Measurements from ENCODE around the gene CBL.
"Not testable (repeated sequence)": the region's sequence is repeated elsewhere in the genome, so short reads cannot be mapped to it uniquely, and the experiment has no call there.

The CBL gene

GRCh38 chr11:119161871-119162270, 44.3 kb upstream of the CBL start:
- Histone ChIP-seq H3K4me3 (ENCODE audit: severe bottlenecking) (no peak overlapping the region), H3K4me1 (ENCODE audit: insufficient read depth, poor library complexity, severe bottlenecking) (peaks cover 5% of the 10 kb centered on the region), H3K27ac (ENCODE audit: poor library complexity, severe bottlenecking) (no peak overlapping the region), H3K27me3 (ENCODE audit: insufficient read depth, poor library complexity, severe bottlenecking) (no peaks in the 10 kb centered on the region), H3K36me3 (ENCODE audit: low read depth) (no peaks in the 10 kb centered on the region), H3K9me3 (ENCODE audit: severe bottlenecking) (no peaks in the 10 kb centered on the region)
- DNase-seq (ENCODE audit: low spot score) (no peak), ATAC-seq (ENCODE audit: low read depth) (no peak)
- TF ChIP-seq, protein P1, sequence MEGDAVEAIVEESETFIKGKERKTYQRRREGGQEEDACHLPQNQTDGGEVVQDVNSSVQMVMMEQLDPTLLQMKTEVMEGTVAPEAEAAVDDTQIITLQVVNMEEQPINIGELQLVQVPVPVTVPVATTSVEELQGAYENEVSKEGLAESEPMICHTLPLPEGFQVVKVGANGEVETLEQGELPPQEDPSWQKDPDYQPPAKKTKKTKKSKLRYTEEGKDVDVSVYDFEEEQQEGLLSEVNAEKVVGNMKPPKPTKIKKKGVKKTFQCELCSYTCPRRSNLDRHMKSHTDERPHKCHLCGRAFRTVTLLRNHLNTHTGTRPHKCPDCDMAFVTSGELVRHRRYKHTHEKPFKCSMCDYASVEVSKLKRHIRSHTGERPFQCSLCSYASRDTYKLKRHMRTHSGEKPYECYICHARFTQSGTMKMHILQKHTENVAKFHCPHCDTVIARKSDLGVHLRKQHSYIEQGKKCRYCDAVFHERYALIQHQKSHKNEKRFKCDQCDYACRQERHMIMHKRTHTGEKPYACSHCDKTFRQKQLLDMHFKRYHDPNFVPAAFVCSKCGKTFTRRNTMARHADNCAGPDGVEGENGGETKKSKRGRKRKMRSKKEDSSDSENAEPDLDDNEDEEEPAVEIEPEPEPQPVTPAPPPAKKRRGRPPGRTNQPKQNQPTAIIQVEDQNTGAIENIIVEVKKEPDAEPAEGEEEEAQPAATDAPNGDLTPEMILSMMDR (IDR thresholded peaks at IDR 0.05; ENCODE audit: poor library complexity, severe bottlenecking), result no peak

- H3K4me1 ChIP-seq (ENCODE audit: insufficient read depth, poor library complexity, severe bottlenecking), result peaks cover 5% of the 10 kb centered on the region
- H3K27ac ChIP-seq (ENCODE audit: poor library complexity, severe bottlenecking), result peak overlapping the region; percentile 69
- H3K9me3 ChIP-seq (ENCODE audit: severe bottlenecking), result no peaks in the 10 kb centered on the region
- DNase-seq (ENCODE audit: low spot score) (no peak), ATAC-seq (ENCODE audit: low read depth) (peak; percentile 65)
- H3K4me3 ChIP-seq (ENCODE audit: severe bottlenecking), result no peak overlapping the region
- no peaks in the 10 kb centered on the region for H3K27me3 ChIP-seq (ENCODE audit: insufficient read depth, poor library complexity, severe bottlenecking)
- TF ChIP-seq, protein P1 (IDR thresholded peaks at IDR 0.05; ENCODE audit: poor library complexity, severe bottlenecking), result no peak
- no peaks in the 10 kb centered on the region for H3K36me3 ChIP-seq (ENCODE audit: low read depth)
Measured at GRCh38 chr11:119166368-119167076, 39.6 kb upstream of the CBL start.

DNA sequence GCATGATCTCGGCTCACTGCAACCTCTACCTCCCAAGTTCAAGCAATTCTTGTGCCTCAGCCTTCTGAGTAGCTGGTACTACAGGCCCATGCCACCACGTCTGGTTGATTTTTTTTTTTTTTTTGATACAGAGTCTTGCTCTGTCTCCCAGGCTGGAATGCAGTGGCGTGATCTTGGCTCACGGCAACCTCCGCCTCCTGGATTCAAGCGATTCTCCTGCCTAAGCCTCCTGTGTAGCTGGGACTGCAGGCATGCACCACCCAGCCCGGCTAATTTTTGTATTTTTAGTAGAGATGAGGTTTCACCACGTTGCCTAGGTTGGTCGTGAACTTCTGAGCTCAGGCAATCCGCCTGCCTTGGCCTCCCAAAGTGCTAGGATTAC, 39.1 kb upstream of the CBL start:
- not testable (repeated sequence) for H3K9me3 ChIP-seq (ENCODE audit: severe bottlenecking); H3K4me3 ChIP-seq (ENCODE audit: severe bottlenecking); DNase-seq (ENCODE audit: low spot score); H3K36me3 ChIP-seq (ENCODE audit: low read depth); ATAC-seq (ENCODE audit: low read depth); H3K4me1 ChIP-seq (ENCODE audit: insufficient read depth, poor library complexity, severe bottlenecking); H3K27me3 ChIP-seq (ENCODE audit: insufficient read depth, poor library complexity, severe bottlenecking)
- peak overlapping the region; percentile 69 for H3K27ac ChIP-seq (ENCODE audit: poor library complexity, severe bottlenecking)

DNA sequence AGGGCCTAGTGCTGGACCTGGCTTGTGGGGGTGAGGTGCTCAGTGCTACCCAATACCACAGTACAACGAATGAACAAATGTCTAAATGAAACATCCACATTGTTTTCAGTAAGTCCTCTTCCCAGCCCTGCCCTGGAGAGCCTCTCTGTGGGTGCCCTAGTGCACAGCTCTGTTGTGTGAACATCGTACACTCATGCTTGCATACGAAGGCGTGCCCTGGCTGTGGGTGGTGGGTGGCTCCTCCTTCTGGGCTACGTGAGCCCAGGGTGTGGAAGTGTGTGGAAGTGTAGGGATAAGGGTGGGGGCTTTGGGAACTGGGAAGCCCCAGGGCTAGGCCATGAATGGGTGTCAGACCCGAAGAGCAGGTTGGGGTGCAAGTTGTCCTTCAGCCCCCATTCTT, 38.2 kb upstream of the CBL start:
- TF ChIP-seq, protein P1 (IDR thresholded peaks at IDR 0.05; ENCODE audit: poor library complexity, severe bottlenecking), result no peak
- H3K36me3 ChIP-seq (ENCODE audit: low read depth), result no peaks in the 10 kb centered on the region
- H3K4me1 ChIP-seq (ENCODE audit: insufficient read depth, poor library complexity, severe bottlenecking), result peaks cover 5% of the 10 kb centered on the region
- H3K27me3 ChIP-seq (ENCODE audit: insufficient read depth, poor library complexity, severe bottlenecking), result no peaks in the 10 kb centered on the region
- no peaks in the 10 kb centered on the region for H3K9me3 ChIP-seq (ENCODE audit: severe bottlenecking)
- DNase-seq (ENCODE audit: low spot score) (no peak), ATAC-seq (ENCODE audit: low read depth) (no peak)
- no peak overlapping the region for H3K4me3 ChIP-seq (ENCODE audit: severe bottlenecking)
- H3K27ac ChIP-seq (ENCODE audit: poor library complexity, severe bottlenecking), result peak overlapping the region; percentile 69

GRCh38 chr11:119168471-119169281, 37.5 kb upstream of the CBL start, which contains the start of gene NLRX1:
NLRX1 (plus strand) TSS chr11:119168725; CDS start chr11:119171404, 2,679 bp downstream.
- peak within 1 kb of the TSS; percentile 69 for H3K27ac ChIP-seq (ENCODE audit: poor library complexity, severe bottlenecking)
- peak; percentile 62 for ATAC-seq (ENCODE audit: low read depth)

More at GRCh38 chr11:119168471-119169281, 37.5 kb upstream of the CBL start, which contains the start of gene NLRX1:
- H3K4me3 ChIP-seq (ENCODE audit: severe bottlenecking), result peak within 1 kb of the TSS; percentile 62
- no peaks in the 10 kb centered on the region for H3K27me3 ChIP-seq (ENCODE audit: insufficient read depth, poor library complexity, severe bottlenecking)
- TF ChIP-seq, protein P1 (IDR thresholded peaks at IDR 0.05; ENCODE audit: poor library complexity, severe bottlenecking), result peak; percentile 87
- peaks cover 5% of the 10 kb centered on the region for H3K4me1 ChIP-seq (ENCODE audit: insufficient read depth, poor library complexity, severe bottlenecking)
- no peaks in the 10 kb centered on the region for H3K9me3 ChIP-seq (ENCODE audit: severe bottlenecking)
- no peaks in the 10 kb centered on the region for H3K36me3 ChIP-seq (ENCODE audit: low read depth)
- no peak for DNase-seq (ENCODE audit: low spot score)
